ENCODE data around the gene HYCC1.
A peak's percentile ranks its signal among the peaks of the same experiment; 100 is the strongest.

Gene HYCC1

DNA sequence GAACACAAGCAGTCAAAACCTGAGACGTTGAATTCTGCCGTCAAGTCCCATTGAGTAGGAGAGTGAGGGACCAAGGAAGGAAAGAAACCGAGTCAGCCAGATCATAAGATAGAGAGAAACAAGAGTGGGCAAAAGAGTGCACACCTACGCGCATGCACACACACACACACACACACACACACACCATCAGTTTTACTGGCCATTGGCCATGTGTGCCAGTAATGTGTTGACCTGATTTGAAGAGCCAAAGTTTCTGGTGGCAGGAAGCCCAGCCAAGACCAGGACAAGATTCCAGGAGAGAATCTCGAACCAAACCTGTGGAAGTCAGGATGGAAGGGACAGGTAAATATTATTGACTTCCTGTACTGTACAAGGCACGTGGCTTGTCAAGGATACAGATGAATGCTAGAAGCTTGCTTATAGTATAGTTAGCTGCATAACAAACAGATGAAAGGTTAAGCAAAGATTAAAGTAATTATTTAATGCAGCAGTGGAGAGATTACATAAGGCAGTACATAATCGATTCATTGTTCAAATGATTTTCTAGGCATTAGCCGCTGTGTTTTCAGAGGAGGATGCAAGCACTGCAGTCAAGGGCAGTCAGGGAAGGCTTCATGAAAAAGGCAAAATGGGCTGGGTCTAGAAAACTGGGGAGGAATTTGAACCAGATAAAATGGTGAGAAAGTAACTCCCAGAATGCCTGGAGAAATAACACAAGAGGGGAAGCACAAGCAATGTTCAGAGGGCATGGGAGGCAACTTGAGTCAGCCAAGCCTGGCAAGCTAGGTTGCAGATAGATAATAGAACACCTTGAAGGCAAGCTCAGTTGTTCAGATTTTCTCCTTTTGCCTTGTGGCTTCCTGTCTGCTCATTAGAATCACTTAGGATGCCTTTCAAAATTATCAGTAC, 2.7 kb upstream of the HYCC1 start:
- no peak for DNase-seq

- DNase-seq = no peak
Measured at GRCh38 chr7:23014681-23015080, 751 bp upstream of the HYCC1 start.

GRCh38 chr7:23012908-23013714, 819 bp downstream of the HYCC1 start:
- DNase-seq = peak; percentile 74 to 79

- no peak for DNase-seq
Measured at GRCh38 chr7:23012186-23012585, 1.7 kb downstream of the HYCC1 start.

GRCh38 chr7:23011222-23011924, 2.6 kb downstream of the HYCC1 start:
- DNase-seq = peak; percentile 64 to 73

GRCh38 chr7:23009303-23009702, 4.6 kb downstream of the HYCC1 start:
- DNase-seq = no peak

DNA sequence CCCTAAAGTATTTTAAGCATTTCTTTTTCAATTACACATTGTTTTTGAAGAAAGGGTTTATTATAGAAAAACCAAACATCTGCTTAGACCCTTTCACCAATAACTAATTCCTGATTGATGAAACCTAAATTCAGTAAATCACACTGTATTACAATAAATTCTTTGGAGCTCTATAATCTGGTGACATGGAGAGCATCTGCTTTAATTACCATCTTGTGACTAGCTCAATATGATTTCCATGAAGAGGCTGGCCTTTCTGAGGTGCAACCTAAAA, 9.7 kb downstream of the HYCC1 start:
- no peak for DNase-seq

- DNase-seq = peak in 1 of 2 experiments; percentile 25
Measured at GRCh38 chr7:23003505-23004246, 10.3 kb downstream of the HYCC1 start.

DNA sequence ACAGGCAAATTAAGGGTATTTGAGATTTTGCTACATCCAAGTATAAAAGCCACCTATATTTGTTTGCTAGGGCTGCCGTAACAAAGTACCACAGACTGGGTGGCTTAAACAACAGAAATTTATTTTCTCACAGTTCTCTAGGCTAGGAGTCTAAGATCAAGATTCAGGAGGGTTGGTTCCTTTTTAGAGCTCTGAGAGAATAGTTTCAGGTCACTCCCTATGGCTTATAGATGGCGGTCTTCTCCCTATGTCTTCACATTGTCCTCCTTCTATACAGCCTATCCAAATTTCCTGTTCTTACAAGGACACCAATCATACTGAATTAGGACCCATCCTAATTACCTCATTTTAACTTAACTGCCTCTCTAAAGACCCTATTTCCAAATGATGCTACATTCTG, 11.2 kb downstream of the HYCC1 start:
- DNase-seq = no peak

GRCh38 chr7:23001610-23002009, 12.3 kb downstream of the HYCC1 start:
- no peak for DNase-seq

- DNase-seq = no peak
Measured at GRCh38 chr7:23000597-23001360, 13.2 kb downstream of the HYCC1 start.

DNA sequence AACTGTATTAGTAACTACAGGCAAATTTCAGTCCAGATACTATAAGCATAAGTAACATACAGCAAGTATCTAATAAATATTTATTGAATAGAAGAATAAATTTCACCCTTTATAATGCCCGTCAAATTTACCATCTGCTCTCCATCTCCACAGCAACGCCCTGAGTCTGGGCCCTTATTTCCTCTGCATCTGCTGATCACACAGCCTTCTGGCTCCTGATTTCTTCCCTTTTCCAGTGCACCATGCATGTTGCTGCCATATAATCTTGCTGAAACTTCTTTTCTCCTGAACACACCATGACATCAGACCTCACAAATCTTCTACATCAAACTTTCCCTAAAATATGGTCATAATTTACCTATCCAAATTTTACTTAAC, 15.4 kb downstream of the HYCC1 start:
- DNase-seq = peak; percentile 36 to 37

GRCh38 chr7:22997871-22998518, 15.9 kb downstream of the HYCC1 start:
- DNase-seq = no peak

DNA sequence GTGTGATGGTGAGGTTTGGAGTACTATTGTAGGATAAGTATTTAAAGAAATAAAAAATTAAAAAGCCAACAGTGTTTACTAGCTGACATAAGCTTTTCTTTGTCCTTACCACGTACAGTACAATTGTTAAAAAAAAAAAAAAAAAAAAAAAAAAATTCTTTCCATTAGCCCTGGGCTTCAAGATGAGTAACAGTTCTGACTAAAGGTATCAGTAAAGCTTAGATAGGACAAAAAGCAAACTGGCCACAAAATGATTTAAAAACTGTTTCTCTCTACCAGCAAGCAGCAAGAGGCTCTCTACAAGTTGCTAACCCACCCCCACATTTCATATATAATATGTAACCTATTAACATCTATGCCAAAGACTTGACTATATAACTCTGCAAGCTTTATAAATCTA, 17.5 kb downstream of the HYCC1 start:
- peak in 1 of 2 experiments; percentile 53 for DNase-seq

DNA sequence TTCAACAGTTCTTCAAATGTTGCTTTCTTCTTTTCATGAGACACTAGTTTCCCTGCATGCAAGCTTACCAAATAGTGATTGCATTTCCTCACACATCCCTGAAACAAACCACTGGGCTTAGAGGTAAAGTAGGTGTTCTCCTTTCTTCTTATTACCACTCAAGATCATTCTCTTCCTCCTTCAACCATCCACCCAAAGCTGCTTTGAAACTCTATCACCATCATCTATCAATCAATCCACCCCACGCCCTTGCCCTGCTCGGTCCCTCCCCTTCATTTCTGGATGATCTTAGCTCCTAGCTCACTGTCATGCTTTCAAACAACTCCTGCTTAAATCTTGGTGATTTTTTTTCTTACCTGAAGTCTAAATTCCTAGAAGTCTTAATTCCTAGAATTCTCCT, 18.9 kb downstream of the HYCC1 start:
- DNase-seq = no peak

DNA sequence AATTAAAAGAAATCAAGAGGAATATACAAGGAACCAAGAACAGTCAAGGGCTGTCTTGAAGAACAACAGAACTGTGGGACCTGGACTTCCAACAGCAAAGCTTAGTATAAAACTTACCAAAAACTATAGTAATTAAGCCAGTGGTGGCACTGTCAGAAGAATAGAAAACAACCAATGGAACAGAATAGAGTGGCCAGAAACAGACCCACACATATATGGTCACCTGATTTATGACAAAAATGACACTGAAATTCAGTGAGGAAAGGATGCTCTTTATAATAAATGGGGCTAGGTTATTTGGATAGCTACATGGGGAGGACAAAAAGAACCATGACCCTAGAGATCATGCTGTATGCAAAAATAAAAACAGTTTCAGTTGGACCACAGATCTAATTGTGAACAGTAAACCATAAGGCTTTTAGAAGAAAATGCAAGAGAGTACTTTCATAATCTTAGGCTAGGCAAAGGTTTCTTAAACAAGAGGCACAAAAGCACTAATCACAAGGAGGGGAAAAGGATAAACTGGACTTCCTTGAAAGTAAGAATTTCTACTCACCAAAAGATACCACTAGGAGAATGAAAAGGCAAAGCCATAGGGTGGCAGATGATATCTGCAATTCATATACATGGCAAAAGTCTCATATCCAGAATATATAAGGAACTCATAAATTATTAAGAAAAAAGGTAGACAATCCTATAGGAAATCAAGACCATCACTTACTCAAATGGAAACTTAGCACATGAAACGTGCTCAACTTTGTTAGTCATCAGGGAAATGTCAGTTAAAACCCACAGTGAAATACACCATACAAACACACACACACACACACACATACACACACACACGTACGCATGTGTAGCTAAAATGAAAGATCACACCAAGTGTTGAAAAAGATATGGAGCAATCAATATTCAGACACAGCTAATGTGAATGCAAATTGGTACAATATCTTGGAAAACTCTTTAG, 20.8 kb downstream of the HYCC1 start:
- DNase-seq = no peak

GRCh38 chr7:22990588-22990949, 23.4 kb downstream of the HYCC1 start:
- no peak for DNase-seq

DNA sequence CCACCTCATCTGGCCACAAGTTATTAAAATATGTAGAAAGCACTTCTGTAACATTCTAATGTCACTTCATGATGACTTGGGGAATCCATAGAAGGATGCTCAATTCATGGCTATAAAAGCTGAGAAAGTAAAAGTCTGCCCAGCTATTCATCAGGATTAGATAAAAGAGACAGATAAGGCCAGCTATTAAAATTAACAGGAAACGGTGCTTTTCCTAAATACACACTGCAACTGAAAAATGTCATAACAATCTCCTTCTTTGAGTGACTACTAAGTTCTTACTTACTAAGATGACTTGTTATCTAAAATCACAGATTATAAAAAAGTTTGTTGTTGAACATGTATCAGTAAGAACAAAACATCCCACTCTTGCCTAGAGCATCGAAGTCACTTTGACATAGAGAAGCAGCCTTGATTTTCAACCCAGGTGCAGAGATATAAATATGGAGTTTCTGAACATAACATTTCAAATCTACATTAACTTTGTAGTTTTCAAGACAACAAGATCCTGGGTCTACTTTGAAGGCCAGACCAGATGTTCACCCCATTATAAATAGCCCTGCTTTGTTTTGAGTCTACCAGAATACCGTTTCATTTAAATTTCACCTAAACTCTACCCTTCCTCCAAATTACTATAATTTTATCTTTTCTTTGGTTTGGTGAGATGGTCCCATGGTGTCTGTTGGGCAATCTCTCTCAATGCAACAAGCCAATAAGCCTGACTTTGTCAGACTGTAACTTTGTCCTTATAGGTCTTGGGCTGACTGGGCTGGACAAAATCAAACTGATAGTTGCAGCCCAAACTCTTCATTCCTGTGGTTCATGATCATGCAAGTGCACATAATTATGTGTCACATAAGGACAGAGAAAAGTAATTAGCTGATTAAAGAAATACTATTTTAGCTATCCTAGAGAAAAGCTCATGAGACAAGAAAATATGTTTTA, 24.0 kb downstream of the HYCC1 start:
- no peak for DNase-seq

DNA sequence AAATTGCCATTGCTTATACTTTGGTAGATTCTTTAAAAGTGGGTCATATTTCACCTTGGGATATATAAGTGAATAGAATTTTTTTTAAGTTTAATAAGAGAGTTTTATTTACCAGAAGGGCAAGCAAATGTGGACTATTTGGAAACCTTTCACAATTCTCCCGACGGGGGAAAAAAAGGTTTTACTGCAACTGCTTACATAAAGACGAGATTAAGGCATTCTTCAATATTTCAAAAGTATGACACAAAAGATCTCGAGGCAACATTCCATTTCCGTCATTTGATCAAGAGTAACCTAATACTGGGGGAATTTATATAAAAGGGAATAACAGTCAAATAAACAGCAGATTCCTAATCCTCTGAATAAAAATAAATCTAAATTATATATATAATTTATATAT, 28.5 kb downstream of the HYCC1 start:
- DNase-seq = no peak
